Smooth muscle cell (in vitro differentiated cells): ENCODE data around the gene RIPK3. TPM values are rescaled to one million over a fixed set of nuclear protein-coding genes. Genes with fewer than 3 reads are reported as not detected.
"Not testable (repeated sequence)": the region's sequence is repeated elsewhere in the genome, so short reads cannot be mapped to it uniquely, and the experiment has no call there.

Source experiments
- DNase-seq: peaks from one replicate; lab custom pipeline; 2025; ENCODE audit not compliant: unreplicated experiment; lab: John Stamatoyannopoulos, UW
- H2AFZ ChIP-seq: fragments of 200-600 bp; sonication (generic); 2 replicates; pipeline ENCODE4 v1.6.0; 2016; ENCODE audit warnings: antibody characterized with exemption, low read depth, mild to moderate bottlenecking
- H3F3A ChIP-seq: fragments of 200-600 bp; sonication (generic); 2 replicates; pipeline ENCODE4 v1.6.0; 2017; ENCODE audit warnings: antibody characterized with exemption, low read depth
- H3K27ac ChIP-seq: fragments of 200-600 bp; sonication (generic); 2 replicates; pipeline ENCODE4 v1.5.1; 2016; ENCODE audit warnings: low read depth, mild to moderate bottlenecking
- H3K27me3 ChIP-seq: fragments of 200-600 bp; sonication (generic); 2 replicates; pipeline ENCODE4 v1.6.1; 2016; ENCODE audit warnings: low read depth, mild to moderate bottlenecking
- H3K36me3 ChIP-seq: fragments of 200-600 bp; sonication (generic); 2 replicates; pipeline ENCODE4 v1.5.1; 2016; ENCODE audit warnings: low read depth
- H3K4me1 ChIP-seq: fragments of 200-600 bp; sonication (generic); 2 replicates; pipeline ENCODE4 v1.5.1; 2016; ENCODE audit warnings: low read depth
- H3K4me2 ChIP-seq: fragments of 200-600 bp; sonication (generic); 2 replicates; pipeline ENCODE4 v1.6.0; 2016; ENCODE audit warnings: mild to moderate bottlenecking
- H3K4me3 ChIP-seq: fragments of 200-600 bp; sonication (generic); 2 replicates; pipeline ENCODE4 v1.5.1; 2016; ENCODE audit warnings: mild to moderate bottlenecking
- H3K79me2 ChIP-seq: fragments of 200-600 bp; sonication (generic); 2 replicates; pipeline ENCODE4 v1.6.0; 2016; ENCODE audit warnings: low read depth, mild to moderate bottlenecking
- H3K9ac ChIP-seq: fragments of 200-600 bp; sonication (generic); 2 replicates; pipeline ENCODE4 v1.6.0; 2016; ENCODE audit warnings: low read depth
- H3K9me3 ChIP-seq: fragments of 200-600 bp; sonication (generic); replicated peaks from 2 replicates; pipeline ENCODE4 v1.5.1; 2016; ENCODE audit warnings: low read depth
- H4K20me1 ChIP-seq: fragments of 200-600 bp; sonication (generic); 2 replicates; pipeline ENCODE4 v1.6.0; 2016; ENCODE audit warnings: low read depth
- WGBS: methylation state at CpG from one replicate; pipeline ENCODE4 v1.1.7; 2016; ENCODE audit warnings: low lambda C conversion rate; 5-methylcytosine and 5-hydroxymethylcytosine counted together
- polyA plus RNA-seq: library from polyadenylated mRNA; unstranded; fragments of >200 nt; fragmentation: Nextera tagmentation; extraction: Ambion mirVana; gene quantifications from 2 replicates; pipeline ENCODE4 v1.2.1, GENCODE V29; 2016
- total RNA-seq: library from RNA; depleted of rRNA; stranded (reverse); fragments of >200 nt; gene quantifications from 2 replicates; pipeline ENCODE4 v1.2.3, GENCODE V29; 2014
- TF ChIP-seq, protein P1 (sequence below): fragments of 200-600 bp; sonication (generic); IDR thresholded peaks from 2 replicates; pipeline ENCODE4 v1.5.1; 2017; ENCODE audit warnings: borderline replicate concordance, mild to moderate bottlenecking, antibody characterized with exemption; ENCODE audit not compliant: insufficient read depth, poor library complexity, severe bottlenecking

Gene RIPK3
- total RNA-seq, result 1.3 and 1.6 TPM in 2 replicates
- 1.2 TPM in 1 of 2 replicates, not detected in the other for polyA plus RNA-seq

DNA sequence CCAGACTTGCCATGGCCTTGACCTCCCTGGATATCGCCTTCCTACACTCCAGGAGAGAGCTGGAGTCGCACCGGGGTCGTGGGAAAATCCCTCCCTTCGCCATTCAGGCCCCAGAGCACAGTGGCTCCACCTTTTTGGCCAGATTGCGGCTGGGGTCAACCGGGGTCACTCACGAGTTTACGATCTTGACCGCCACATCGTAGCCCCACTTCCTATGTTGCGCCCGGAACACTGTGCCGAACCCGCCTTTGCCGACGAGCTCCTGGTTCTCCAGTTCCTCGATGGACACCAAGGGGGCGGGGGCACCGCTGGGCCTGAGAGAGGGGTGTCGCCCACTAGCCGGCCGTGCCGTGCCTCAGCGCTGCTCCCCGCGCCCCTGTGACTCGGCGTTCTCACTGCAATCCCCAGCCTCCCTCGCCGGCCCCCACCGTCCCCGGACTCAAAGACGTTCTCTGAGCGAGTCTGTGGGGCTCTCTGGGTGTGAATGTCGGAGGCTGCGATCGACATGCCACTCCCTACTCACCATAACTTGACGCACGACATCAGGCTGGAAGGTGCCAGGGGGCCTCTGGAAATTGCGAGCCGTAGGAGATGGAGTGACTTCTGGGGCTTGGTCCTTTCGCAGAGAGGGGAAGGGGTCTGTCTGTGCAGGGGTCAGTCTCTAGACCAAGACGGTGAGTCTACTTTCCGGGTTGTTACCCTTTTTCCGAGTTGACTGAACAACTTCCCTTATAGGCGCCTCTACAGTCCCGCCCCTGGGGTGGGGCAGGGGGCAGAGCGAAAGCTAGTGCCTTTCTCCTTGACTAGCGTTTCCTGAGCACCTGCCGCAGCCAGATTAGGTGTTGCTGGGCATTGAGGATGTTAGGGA, at the start of gene RIPK3:
Gene RIPK3 (minus strand): TSS at position 708 of the 868 bp plus-strand sequence. CDS start 165 bp downstream, at position 543.
- Histone ChIP-seq H2AFZ (peak within 1 kb of the TSS; percentile 86), H3K4me2 (peak within 1 kb of the TSS; percentile 87), H3K79me2 (no peaks in the 10 kb centered on the region), H3K27me3 (peaks cover 92% of the 10 kb centered on the region), H3K36me3 (no peaks in the 10 kb centered on the region), H3F3A (no peaks in the 10 kb centered on the region), H3K27ac (no peak within 1 kb of the TSS), H4K20me1 (no peaks in the 10 kb centered on the region), H3K4me1 (peaks cover 7% of the 10 kb centered on the region), H3K9me3 (no peaks in the 10 kb centered on the region), H3K9ac (no peak within 1 kb of the TSS), H3K4me3 (peak within 1 kb of the TSS; percentile 57)
- TF ChIP-seq, protein P1, sequence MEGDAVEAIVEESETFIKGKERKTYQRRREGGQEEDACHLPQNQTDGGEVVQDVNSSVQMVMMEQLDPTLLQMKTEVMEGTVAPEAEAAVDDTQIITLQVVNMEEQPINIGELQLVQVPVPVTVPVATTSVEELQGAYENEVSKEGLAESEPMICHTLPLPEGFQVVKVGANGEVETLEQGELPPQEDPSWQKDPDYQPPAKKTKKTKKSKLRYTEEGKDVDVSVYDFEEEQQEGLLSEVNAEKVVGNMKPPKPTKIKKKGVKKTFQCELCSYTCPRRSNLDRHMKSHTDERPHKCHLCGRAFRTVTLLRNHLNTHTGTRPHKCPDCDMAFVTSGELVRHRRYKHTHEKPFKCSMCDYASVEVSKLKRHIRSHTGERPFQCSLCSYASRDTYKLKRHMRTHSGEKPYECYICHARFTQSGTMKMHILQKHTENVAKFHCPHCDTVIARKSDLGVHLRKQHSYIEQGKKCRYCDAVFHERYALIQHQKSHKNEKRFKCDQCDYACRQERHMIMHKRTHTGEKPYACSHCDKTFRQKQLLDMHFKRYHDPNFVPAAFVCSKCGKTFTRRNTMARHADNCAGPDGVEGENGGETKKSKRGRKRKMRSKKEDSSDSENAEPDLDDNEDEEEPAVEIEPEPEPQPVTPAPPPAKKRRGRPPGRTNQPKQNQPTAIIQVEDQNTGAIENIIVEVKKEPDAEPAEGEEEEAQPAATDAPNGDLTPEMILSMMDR, result no peak
- no peak for DNase-seq
- 12% methylated on average over 48 of the region's 51 CpGs for WGBS

DNA sequence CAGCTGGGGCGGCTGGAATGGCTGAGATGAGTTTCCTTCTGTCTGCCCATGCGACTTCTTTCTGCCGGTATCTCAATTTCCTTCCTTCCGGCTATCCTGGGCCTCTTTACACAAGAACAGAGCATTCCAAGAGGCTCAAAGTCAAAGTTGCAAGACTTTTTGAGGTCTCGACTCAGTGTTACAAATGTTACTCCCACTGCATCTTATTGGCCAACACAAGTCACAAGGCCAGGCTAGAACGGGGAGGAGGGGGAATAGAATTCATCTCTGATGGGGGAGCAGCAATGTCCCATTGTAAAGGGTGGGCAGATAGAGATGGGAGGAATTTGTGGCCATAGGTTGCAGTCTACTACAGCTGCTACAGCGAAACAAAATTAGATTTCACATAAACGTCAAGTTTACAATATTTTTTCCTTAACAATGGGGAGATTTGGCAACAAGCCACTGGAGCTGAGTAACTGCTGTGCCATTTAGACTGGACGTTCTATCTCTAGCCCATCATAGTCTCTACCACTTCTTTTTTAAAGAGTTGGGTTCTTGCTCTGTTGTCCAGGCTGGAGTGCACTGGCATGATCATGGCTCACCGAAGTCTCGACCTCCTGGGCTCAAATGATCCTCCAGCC, 49.5 kb upstream of the RIPK3 start:
- Histone ChIP-seq H3F3A (peaks cover 19% of the 10 kb centered on the region), H3K79me2 (no peaks in the 10 kb centered on the region), H2AFZ (peak overlapping the region; percentile 33), H4K20me1 (no peaks in the 10 kb centered on the region), H3K9ac (no peak overlapping the region), H3K4me1 (peaks cover 5% of the 10 kb centered on the region), H3K27ac (peak overlapping the region; percentile 60), H3K9me3 (no peaks in the 10 kb centered on the region), H3K27me3 (no peaks in the 10 kb centered on the region), H3K4me2 (peak overlapping the region; percentile 70), H3K4me3 (no peak overlapping the region), H3K36me3 (no peaks in the 10 kb centered on the region)
- WGBS, result 33% methylated on average over 11 of the region's 11 CpGs
- TF ChIP-seq, protein P1, result no peak
- DNase-seq, result no peak

DNA sequence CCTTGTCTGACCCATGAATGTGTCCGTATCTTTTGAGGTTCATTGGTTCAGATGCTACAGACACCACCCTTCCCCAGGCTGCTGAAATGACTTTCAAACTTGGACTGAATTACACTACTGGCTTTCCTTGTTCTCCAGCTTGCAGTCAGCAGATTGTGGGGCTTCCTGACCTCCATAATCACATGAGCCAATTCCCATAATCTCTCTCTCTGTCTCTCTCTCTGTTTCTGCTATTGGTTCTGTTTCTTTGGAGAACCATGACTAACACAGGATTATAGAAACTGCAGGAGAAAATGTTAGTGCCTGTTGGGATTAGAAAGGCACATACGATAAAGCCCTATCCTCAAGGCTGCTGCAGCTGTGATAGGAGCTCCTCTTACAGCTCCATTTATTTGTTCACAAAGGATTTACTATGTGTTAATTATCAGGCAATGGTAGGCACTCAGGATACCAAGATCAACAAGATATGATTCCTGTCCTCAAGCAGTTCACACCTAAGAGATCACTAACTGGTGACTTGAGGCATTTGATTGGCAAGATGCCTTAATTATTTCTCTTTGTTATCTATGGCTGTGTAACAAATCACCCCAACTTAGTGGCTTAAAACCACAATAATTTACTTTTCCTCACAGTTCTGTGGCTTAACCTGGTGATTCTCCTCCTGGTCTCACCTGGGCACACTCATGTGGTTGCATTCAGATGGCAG, 48.8 kb upstream of the RIPK3 start:
- 33% methylated on average over 2 of the region's 2 CpGs for WGBS
- peak overlapping the region; percentile 70 for H3K4me2 ChIP-seq
- no peak for DNase-seq
- TF ChIP-seq, protein P1, result no peak
- H2AFZ ChIP-seq, result no peak overlapping the region
- H3K27me3 ChIP-seq, result no peaks in the 10 kb centered on the region
- H3K27ac ChIP-seq, result peak overlapping the region; percentile 60
- peaks cover 19% of the 10 kb centered on the region for H3F3A ChIP-seq
- H3K9ac ChIP-seq, result no peak overlapping the region
- no peaks in the 10 kb centered on the region for H3K36me3 ChIP-seq
- H3K9me3 ChIP-seq, result no peaks in the 10 kb centered on the region
- no peaks in the 10 kb centered on the region for H4K20me1 ChIP-seq
- H3K4me3 ChIP-seq, result no peak overlapping the region
- no peaks in the 10 kb centered on the region for H3K79me2 ChIP-seq
- H3K4me1 ChIP-seq, result peaks cover 5% of the 10 kb centered on the region

DNA sequence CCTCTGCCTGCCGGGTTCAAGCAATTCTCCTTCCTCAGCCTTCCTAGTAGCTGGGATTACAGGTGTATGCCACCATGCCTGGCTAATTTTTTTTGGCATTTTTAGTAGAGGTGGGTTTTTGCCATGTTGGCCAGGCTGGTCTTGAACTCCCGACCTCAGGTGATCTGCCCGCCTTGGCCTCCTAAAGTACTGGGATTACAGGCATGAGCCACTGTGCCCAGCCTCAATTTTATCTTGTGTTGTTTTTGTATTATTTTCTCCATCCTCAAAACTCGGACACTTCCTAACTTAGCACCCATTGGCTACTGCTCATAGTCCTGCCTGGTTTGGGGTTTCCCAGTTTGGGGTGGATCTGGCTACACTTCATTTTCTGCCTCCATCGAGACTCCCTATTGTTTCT, 47.8 kb upstream of the RIPK3 start:
- not testable (repeated sequence) for H3K4me2 ChIP-seq, H3K9ac ChIP-seq, H3K79me2 ChIP-seq, H2AFZ ChIP-seq, H3K4me3 ChIP-seq, H3K36me3 ChIP-seq, H3K27ac ChIP-seq, H3K4me1 ChIP-seq, H3K27me3 ChIP-seq, DNase-seq, H4K20me1 ChIP-seq, H3K9me3 ChIP-seq
- H3F3A ChIP-seq, result peaks cover 15% of the 10 kb centered on the region
- 94% methylated on average over 5 of the region's 5 CpGs for WGBS
